ENCODE data around the gene CDH4.

CDH4 gene

GRCh38 chr20:61784801-61785566 is 532.9 kb downstream of the CDH4 start:
- CTCF ChIA-PET: no interaction called here
- TF ChIP-seq CTCF (IDR thresholded peaks at IDR 0.05; ENCODE audit: insufficient read depth, low read length, missing control alignments): no peak
- H3K4me3 ChIP-seq (ENCODE audit: low read depth, low read length): no peak overlapping the region
- DNase-seq (ENCODE audit: low read depth, low spot score): no peak
- POLR2A ChIA-PET: no interaction called here

GRCh38 chr20:61785567-61785816 is 533.4 kb downstream of the CDH4 start:
- ChIA-PET CTCF (no interaction called here), POLR2A (no interaction called here)
- TF ChIP-seq CTCF (IDR thresholded peaks at IDR 0.05; ENCODE audit: insufficient read depth, low read length, missing control alignments): no peak
- DNase-seq (ENCODE audit: low read depth, low spot score): no peak
- H3K4me3 ChIP-seq (ENCODE audit: low read depth, low read length): no peak overlapping the region

- H3K4me3 ChIP-seq (ENCODE audit: low read depth, low read length): no peak overlapping the region
- POLR2A ChIA-PET: no interaction called here
- TF ChIP-seq CTCF (IDR thresholded peaks at IDR 0.05; ENCODE audit: insufficient read depth, low read length, missing control alignments): no peak
- DNase-seq (ENCODE audit: low read depth, low spot score): no peak
- CTCF ChIA-PET: no interaction called here
These were observed 534.2 kb downstream of the CDH4 start for GRCh38 chr20:61786230-61786629.

GRCh38 chr20:61788343-61788742 is 536.3 kb downstream of the CDH4 start:
- H3K4me3 ChIP-seq (ENCODE audit: low read depth, low read length): no peak overlapping the region
- ChIA-PET POLR2A (no interaction called here), CTCF (no interaction called here)
- no peak for DNase-seq (ENCODE audit: low read depth, low spot score)
- no peak for TF ChIP-seq CTCF (IDR thresholded peaks at IDR 0.05; ENCODE audit: insufficient read depth, low read length, missing control alignments)

GRCh38 chr20:61789329-61789728 is 537.3 kb downstream of the CDH4 start:
- POLR2A ChIA-PET: no interaction called here
- TF ChIP-seq CTCF (IDR thresholded peaks at IDR 0.05; ENCODE audit: insufficient read depth, low read length, missing control alignments): no peak
- DNase-seq (ENCODE audit: low read depth, low spot score): no peak
- CTCF ChIA-PET: no interaction called here
- H3K4me3 ChIP-seq (ENCODE audit: low read depth, low read length): no peak overlapping the region

GRCh38 chr20:61790116-61790827 is 538.2 kb downstream of the CDH4 start:
- CTCF ChIA-PET: no interaction called here
- POLR2A ChIA-PET: no interaction called here
- TF ChIP-seq CTCF (IDR thresholded peaks at IDR 0.05; ENCODE audit: insufficient read depth, low read length, missing control alignments): no peak
- no peak for DNase-seq (ENCODE audit: low read depth, low spot score)
- H3K4me3 ChIP-seq (ENCODE audit: low read depth, low read length): no peak overlapping the region

Measured in AG04449 (cell line).